SU-DHL-6 (cell line): ENCODE results near the gene RAD51AP2.

Experiments
- EZH2phosphoT487 ChIP-seq: fragments of 200-600 bp; sonication (generic), shearing (Covaris generic); conservative IDR thresholded peaks from 2 replicates; pipeline ENCODE4 v1.6.1; 2018; ENCODE audit warnings: mild to moderate bottlenecking, antibody characterized with exemption, low read length, moderate library complexity, mixed read lengths
- TF ChIP-seq, protein P1 (sequence below): fragments of 200-600 bp; sonication (generic); IDR thresholded peaks from one replicate; pipeline ENCODE4 v1.5.1; 2017; ENCODE audit warnings: antibody characterized with exemption, mild to moderate bottlenecking, low read length, moderate library complexity; ENCODE audit not compliant: insufficient read depth, poor library complexity, severe bottlenecking

DNA sequence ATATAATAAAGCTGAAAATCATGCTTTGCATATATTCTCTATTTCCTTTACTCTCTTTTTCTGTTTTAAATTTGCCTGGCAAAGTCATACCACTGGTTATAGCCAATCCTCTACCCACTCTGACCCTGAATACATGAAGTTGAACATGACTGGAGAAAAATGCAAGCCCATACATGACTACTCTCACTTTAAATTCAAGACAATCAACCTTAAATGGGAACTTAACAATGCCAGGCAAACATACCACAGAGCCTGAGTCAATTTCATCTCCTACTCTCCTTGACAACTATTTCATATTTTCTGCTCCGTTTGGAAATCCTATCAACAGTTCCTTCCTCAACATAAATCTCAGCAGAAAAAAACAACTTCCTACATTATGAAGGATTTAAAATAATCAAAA is 22.6 kb downstream of the RAD51AP2 start:
- TF ChIP-seq, protein P1, sequence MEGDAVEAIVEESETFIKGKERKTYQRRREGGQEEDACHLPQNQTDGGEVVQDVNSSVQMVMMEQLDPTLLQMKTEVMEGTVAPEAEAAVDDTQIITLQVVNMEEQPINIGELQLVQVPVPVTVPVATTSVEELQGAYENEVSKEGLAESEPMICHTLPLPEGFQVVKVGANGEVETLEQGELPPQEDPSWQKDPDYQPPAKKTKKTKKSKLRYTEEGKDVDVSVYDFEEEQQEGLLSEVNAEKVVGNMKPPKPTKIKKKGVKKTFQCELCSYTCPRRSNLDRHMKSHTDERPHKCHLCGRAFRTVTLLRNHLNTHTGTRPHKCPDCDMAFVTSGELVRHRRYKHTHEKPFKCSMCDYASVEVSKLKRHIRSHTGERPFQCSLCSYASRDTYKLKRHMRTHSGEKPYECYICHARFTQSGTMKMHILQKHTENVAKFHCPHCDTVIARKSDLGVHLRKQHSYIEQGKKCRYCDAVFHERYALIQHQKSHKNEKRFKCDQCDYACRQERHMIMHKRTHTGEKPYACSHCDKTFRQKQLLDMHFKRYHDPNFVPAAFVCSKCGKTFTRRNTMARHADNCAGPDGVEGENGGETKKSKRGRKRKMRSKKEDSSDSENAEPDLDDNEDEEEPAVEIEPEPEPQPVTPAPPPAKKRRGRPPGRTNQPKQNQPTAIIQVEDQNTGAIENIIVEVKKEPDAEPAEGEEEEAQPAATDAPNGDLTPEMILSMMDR: no peak
- no peak for TF ChIP-seq EZH2phosphoT487
